Cardiac septum (tissue), 1 donor: ENCODE data around the gene DNMT3A. TPM values are rescaled to one million over a fixed set of nuclear protein-coding genes. Genes with fewer than 3 reads are reported as not detected.
A peak's percentile ranks its signal among the peaks of the same experiment; 100 is the strongest.

ENCODE experiments used
- DNase-seq: peaks from one replicate; pipeline ENCODE4 v3.0.0-alpha.2; 2020; ENCODE audit warnings: low spot score
- intact Hi-C: fragments of 100-400 bp; cut with DNase I; formaldehyde crosslinking; loops from one replicate; pipeline ENCODE4 v1.14.0; 2022
- total RNA-seq: library from RNA; stranded (reverse); fragmentation: NEBNext Ultra II Directional; extraction: Animal tissue kit (Norgen Biotek cat#: 25700); gene quantifications from one replicate; pipeline ENCODE4 v1.2.1, GENCODE V29; 2021
- donor health status: DM: no; HTN: no; CAD: no.

The DNMT3A gene
- total RNA-seq, 1 donor from 2014 or later: 24.9 TPM

GRCh38 chr2:25374827-25375226 lies 33.1 kb upstream of the DNMT3A start:
- DNase-seq: no peak
- intact Hi-C loops: loop anchor here (5.0 kb wide), 1 partner anchor 63 kb away; no protein-coding TSS in a partner anchor

GRCh38 chr2:25374411-25374810 lies 32.7 kb upstream of the DNMT3A start:
- no peak for DNase-seq
- intact Hi-C loops: no loop called here

- intact Hi-C loops: no loop called here
These were observed 31.7 kb upstream of the DNMT3A start for GRCh38 chr2:25373269-25373981.

GRCh38 chr2:25372405-25373268 lies 30.9 kb upstream of the DNMT3A start:
- intact Hi-C loops: no loop called here
- DNase-seq: no peak

More at GRCh38 chr2:25373269-25373981, 31.7 kb upstream of the DNMT3A start:
- DNase-seq: no peak

- intact Hi-C loops: no loop called here
- no peak for DNase-seq
These were observed 29.8 kb upstream of the DNMT3A start for GRCh38 chr2:25371253-25372241.

GRCh38 chr2:25369876-25370275 lies 28.2 kb upstream of the DNMT3A start:
- no peak for DNase-seq
- intact Hi-C loops: loop anchor here (10.0 kb wide), 2 partner anchors 305 to 395 kb away; partner anchors contain the start of genes DNAJC27 and DTNB

GRCh38 chr2:25369439-25369838 lies 27.7 kb upstream of the DNMT3A start:
- intact Hi-C loops: loop anchor here (10.0 kb wide), 2 partner anchors 305 to 395 kb away; partner anchors contain the start of genes DNAJC27 and DTNB

GRCh38 chr2:25368660-25369059 lies 26.9 kb upstream of the DNMT3A start:
- no peak for DNase-seq
- intact Hi-C loops: loop anchor here (10.0 kb wide), 2 partner anchors 306 to 394 kb away; partner anchors contain the start of genes DNAJC27 and DTNB

More at GRCh38 chr2:25369439-25369838, 27.7 kb upstream of the DNMT3A start:
- DNase-seq: no peak

GRCh38 chr2:25367296-25367695 lies 25.6 kb upstream of the DNMT3A start:
- no peak for DNase-seq
- intact Hi-C loops: loop anchor here (10.0 kb wide), 2 partner anchors 308 to 392 kb away; partner anchors contain the start of genes DNAJC27 and DTNB

- intact Hi-C loops: loop anchor here (10.0 kb wide), 2 partner anchors 308 to 392 kb away; partner anchors contain the start of genes DNAJC27 and DTNB
- DNase-seq: no peak
These were observed 24.9 kb upstream of the DNMT3A start for GRCh38 chr2:25366629-25367028.

- DNase-seq: no peak
- intact Hi-C loops: loop anchor here (10.0 kb wide), 2 partner anchors 310 to 390 kb away; partner anchors contain the start of genes DNAJC27 and DTNB
These were observed 23.5 kb upstream of the DNMT3A start for GRCh38 chr2:25365241-25365640.

GRCh38 chr2:25363733-25364132 lies 22.0 kb upstream of the DNMT3A start:
- intact Hi-C loops: loop anchor here (10.0 kb wide), 2 partner anchors 311 to 389 kb away; partner anchors contain the start of genes DNAJC27 and DTNB
- no peak for DNase-seq

GRCh38 chr2:25362434-25363145 lies 20.9 kb upstream of the DNMT3A start:
- intact Hi-C loops: loop anchor here (1.0 to 10.0 kb wide), 3 partner anchors 160 to 388 kb away; partner anchors contain the start of genes DNAJC27 and DTNB
- DNase-seq: peak; percentile 86

- intact Hi-C loops: loop anchor here (1.0 to 10.0 kb wide), 3 partner anchors 160 to 387 kb away; partner anchors contain the start of genes DNAJC27 and DTNB
- DNase-seq: peak; percentile 97
These were observed 20.3 kb upstream of the DNMT3A start for GRCh38 chr2:25362049-25362433.

- no peak for DNase-seq
- intact Hi-C loops: loop anchor here (1.0 to 10.0 kb wide), 3 partner anchors 161 to 387 kb away; partner anchors contain the start of genes DNAJC27 and DTNB
These were observed 19.7 kb upstream of the DNMT3A start for GRCh38 chr2:25361261-25362048.

- intact Hi-C loops: no loop called here
These were observed 17.1 kb upstream of the DNMT3A start for GRCh38 chr2:25358836-25359235.

GRCh38 chr2:25358249-25358815 lies 16.6 kb upstream of the DNMT3A start:
- DNase-seq: no peak
- intact Hi-C loops: no loop called here

More at GRCh38 chr2:25358836-25359235, 17.1 kb upstream of the DNMT3A start:
- DNase-seq: no peak
